Fibroblast of skin of abdomen (primary cell): ENCODE results near the gene GDF2.

ENCODE experiments used
- DNase-seq: peaks from one replicate; pipeline ENCODE4 v3.0.0-alpha.2; 2013

Gene GDF2

GRCh38 chr10:47294057-47294456 is 28.2 kb upstream of the GDF2 start:
- DNase-seq, result no peak

GRCh38 chr10:47294501-47294900 is 27.8 kb upstream of the GDF2 start:
- no peak for DNase-seq

GRCh38 chr10:47295411-47295810 is 26.8 kb upstream of the GDF2 start:
- DNase-seq, result no peak

- DNase-seq, result no peak
These were observed 25.9 kb upstream of the GDF2 start for GRCh38 chr10:47296156-47296894.

- no peak for DNase-seq
These were observed 25.3 kb upstream of the GDF2 start for GRCh38 chr10:47296941-47297340.

GRCh38 chr10:47297866-47298540 is 24.3 kb upstream of the GDF2 start:
- no peak for DNase-seq

- DNase-seq, result no peak
These were observed 23.5 kb upstream of the GDF2 start for GRCh38 chr10:47298715-47299114.

GRCh38 chr10:47299611-47300428 is 22.4 kb upstream of the GDF2 start, which contains the start of gene GDF10:
Gene GDF10 (plus strand): TSS chr10:47300197. CDS start chr10:47300652, 455 bp downstream.
- DNase-seq, result no peak

- no peak for DNase-seq
These were observed 21.8 kb upstream of the GDF2 start for GRCh38 chr10:47300429-47300931.

GRCh38 chr10:47301833-47302232 is 20.4 kb upstream of the GDF2 start:
- DNase-seq, result no peak

- no peak for DNase-seq
These were observed 19.1 kb upstream of the GDF2 start for GRCh38 chr10:47303105-47303504.

GRCh38 chr10:47303866-47304265 is 18.4 kb upstream of the GDF2 start:
- no peak for DNase-seq

GRCh38 chr10:47305566-47305965 is 16.7 kb upstream of the GDF2 start:
- DNase-seq, result no peak

- DNase-seq, result no peak
These were observed 15.7 kb upstream of the GDF2 start for GRCh38 chr10:47306387-47307210.

- DNase-seq, result no peak
These were observed 14.9 kb upstream of the GDF2 start for GRCh38 chr10:47307381-47307780.

GRCh38 chr10:47308775-47309174 is 13.5 kb upstream of the GDF2 start:
- DNase-seq, result no peak

- DNase-seq, result no peak
These were observed 12.7 kb upstream of the GDF2 start for GRCh38 chr10:47309408-47310089.

GRCh38 chr10:47310090-47310505 is 12.2 kb upstream of the GDF2 start:
- DNase-seq, result no peak

GRCh38 chr10:47311193-47311931 is 10.9 kb upstream of the GDF2 start:
- no peak for DNase-seq

- peak; percentile 61 for DNase-seq
These were observed 10.2 kb upstream of the GDF2 start for GRCh38 chr10:47311932-47312662.
